SK-N-SH treated with all-trans-retinoic acid at 6 μM for 48 hours (cell line): ENCODE measurements around the gene SPTB.

Experiments
- ATAC-seq: fragments of 200-7000 bp; cut with Tn5 transposase; 3 replicates; pipeline ENCODE4 v1.9.1; 2020; ENCODE audit warnings: mild to moderate bottlenecking, moderate library complexity
- BACH2 ChIP-seq: fragments of 250-450 bp; sonication (Bioruptor Pico); IDR thresholded peaks from 2 replicates; pipeline ENCODE4 v1.9.0; 2021; ENCODE audit warnings: mild to moderate bottlenecking, borderline replicate concordance
- CREB5 ChIP-seq: fragments of 250-450 bp; sonication (Bioruptor Pico); IDR thresholded peaks from 2 replicates; pipeline ENCODE4 v1.5.1; 2020; ENCODE audit warnings: low read depth, mild to moderate bottlenecking, moderate library complexity
- CSDC2 ChIP-seq: fragments of 250-450 bp; sonication (Bioruptor Pico); IDR thresholded peaks from 2 replicates; pipeline ENCODE4 v1.5.0; 2020; ENCODE audit warnings: mild to moderate bottlenecking, moderate library complexity
- CSRNP3 ChIP-seq: fragments of 250-450 bp; sonication (Bioruptor Pico); IDR thresholded peaks from 2 replicates; pipeline ENCODE4 v1.5.1; 2021; ENCODE audit warnings: mild to moderate bottlenecking, moderate library complexity
- ESRRG ChIP-seq: fragments of 250-450 bp; sonication (Bioruptor Pico); IDR thresholded peaks from 2 replicates; pipeline ENCODE4 v1.6.1; 2021; ENCODE audit warnings: mild to moderate bottlenecking
- ISL1 ChIP-seq: fragments of 250-450 bp; sonication (Bioruptor Pico); IDR thresholded peaks from 2 replicates; pipeline ENCODE4 v2.1.2; 2022; ENCODE audit warnings: mild to moderate bottlenecking, moderate library complexity
- OSR1 ChIP-seq: fragments of 250-450 bp; sonication (Bioruptor Pico); IDR thresholded peaks from 2 replicates; pipeline ENCODE4 v1.8.0; 2022; ENCODE audit warnings: moderate library complexity, mild to moderate bottlenecking, inconsistent platforms
- PATZ1 ChIP-seq: fragments of 250-450 bp; sonication (Bioruptor Pico); IDR thresholded peaks from 2 replicates; pipeline ENCODE4 v1.8.0; 2020; ENCODE audit warnings: mild to moderate bottlenecking, moderate library complexity, borderline replicate concordance
- POU6F1 ChIP-seq: fragments of 250-450 bp; sonication (Bioruptor Pico); IDR thresholded peaks from 2 replicates; pipeline ENCODE4 v1.8.0; 2021; ENCODE audit warnings: low read depth, mild to moderate bottlenecking, moderate library complexity, borderline replicate concordance
- RARB ChIP-seq: fragments of 250-450 bp; sonication (Bioruptor Pico); IDR thresholded peaks from 2 replicates; pipeline ENCODE4 v1.8.0; 2021; ENCODE audit warnings: mild to moderate bottlenecking, moderate library complexity
- TCF4 ChIP-seq: fragments of 250-450 bp; sonication (Bioruptor Pico); IDR thresholded peaks from 2 replicates; pipeline ENCODE4 v1.8.0; 2021; ENCODE audit warnings: mild to moderate bottlenecking, moderate library complexity, borderline replicate concordance
- TSHZ2 ChIP-seq: fragments of 250-450 bp; sonication (Bioruptor Pico); IDR thresholded peaks from 2 replicates; pipeline ENCODE4 v1.5.0; 2020; ENCODE audit warnings: mild to moderate bottlenecking, moderate library complexity
- ZC3H10 ChIP-seq: fragments of 250-450 bp; sonication (Bioruptor Pico); IDR thresholded peaks from 2 replicates; pipeline ENCODE4 v1.5.1; 2021; ENCODE audit warnings: mild to moderate bottlenecking, moderate library complexity
- ZFP3 ChIP-seq: fragments of 250-450 bp; sonication (Bioruptor Pico); IDR thresholded peaks from 2 replicates; pipeline ENCODE4 v1.5.0; 2020; ENCODE audit warnings: mild to moderate bottlenecking, moderate library complexity
- ZFP30 ChIP-seq: fragments of 450-650 bp; formaldehyde crosslinking; IDR thresholded peaks from 2 replicates; pipeline ENCODE4 v1.5.0; 2022; ENCODE audit warnings: mild to moderate bottlenecking, moderate library complexity
- ZNF565 ChIP-seq: fragments of 450-650 bp; formaldehyde crosslinking; conservative IDR thresholded peaks from 2 replicates; pipeline ENCODE4 v1.5.0; 2020; ENCODE audit warnings: low read depth, mild to moderate bottlenecking, moderate library complexity
- ZNF8 ChIP-seq: fragments of 450-650 bp; formaldehyde crosslinking; IDR thresholded peaks from 2 replicates; pipeline ENCODE4 v1.5.0; 2020; ENCODE audit warnings: mild to moderate bottlenecking, moderate library complexity

The SPTB gene

GRCh38 chr14:64715628-64716412 lies 163.9 kb downstream of the SPTB start:
- TF ChIP-seq CREB5 (no peak), TCF4 (CRISPR knock-in tag) (no peak), CSDC2 (CRISPR knock-in tag) (no peak), ESRRG (CRISPR knock-in tag) (no peak), ZNF8 (CRISPR knock-in tag) (no peak), CSRNP3 (no peak), ZFP30 (CRISPR knock-in tag) (no peak), ZC3H10 (CRISPR knock-in tag) (no peak)
- no peak for ATAC-seq

GRCh38 chr14:64715146-64715627 lies 164.5 kb downstream of the SPTB start:
- ATAC-seq: no peak
- no peak for TF ChIP-seq TSHZ2
- no peak for TF ChIP-seq ESRRG (CRISPR knock-in tag)
- TF ChIP-seq OSR1 (CRISPR knock-in tag): no peak
- TF ChIP-seq POU6F1: no peak
- no peak for TF ChIP-seq CSRNP3
- TF ChIP-seq ZFP30 (CRISPR knock-in tag): no peak
- no peak for TF ChIP-seq ZNF8 (CRISPR knock-in tag)
- no peak for TF ChIP-seq ISL1
- TF ChIP-seq CREB5: no peak
- TF ChIP-seq RARB (CRISPR knock-in tag): no peak
- no peak for TF ChIP-seq ZFP3 (CRISPR knock-in tag)
- no peak for TF ChIP-seq ZNF565
- TF ChIP-seq BACH2: no peak
- TF ChIP-seq PATZ1 (CRISPR knock-in tag): no peak
